ENCODE measurements around the gene LYSMD4. TPM values are rescaled to one million over a fixed set of nuclear protein-coding genes. Genes with fewer than 3 reads are reported as not detected.
A peak's percentile ranks its signal among the peaks of the same experiment; 100 is the strongest.

LYSMD4 gene
- total and polyA plus RNA-seq, 8 donors: 7.9 to 13.2 (median 10.1) TPM

- peaks cover 20 to 21% of the 10 kb centered on the region in 2 donors for H3K4me1 ChIP-seq
- H3K4me3 ChIP-seq: no peak overlapping the region
- no peaks in the 10 kb centered on the region for H3K27me3 ChIP-seq
- TF ChIP-seq CTCF (IDR thresholded peaks at IDR 0.05): no peak
- H3K27ac ChIP-seq: no peak overlapping the region
- no peaks in the 10 kb centered on the region for H3K9me3 ChIP-seq
- DNase-seq (no peak), ATAC-seq (no peak)
- intact Hi-C loops (cut with DNase I): no loop called here
- H3K36me3 ChIP-seq: peaks cover 0 to 62% of the 10 kb centered on the region in 2 donors
Measured at GRCh38 chr15:99712415-99712814, 20.8 kb downstream of the LYSMD4 start.

- intact Hi-C loops (cut with DNase I): no loop called here
- no peak for TF ChIP-seq CTCF (IDR thresholded peaks at IDR 0.05)
- H3K4me1 ChIP-seq: peaks cover 20 to 26% of the 10 kb centered on the region in 2 donors
- peak overlapping the region in 1 of 2 donors; percentile 8 for H3K27ac ChIP-seq
- H3K27me3 ChIP-seq: no peaks in the 10 kb centered on the region
- H3K36me3 ChIP-seq: peaks cover 0 to 60% of the 10 kb centered on the region in 2 donors
- ATAC-seq: no peak
- no peak for DNase-seq
- H3K4me3 ChIP-seq: no peak overlapping the region
- no peaks in the 10 kb centered on the region for H3K9me3 ChIP-seq
Measured at GRCh38 chr15:99711625-99712024, 21.6 kb downstream of the LYSMD4 start.

- H3K27ac ChIP-seq: peak overlapping the region; percentile 11 to 19
- intact Hi-C loops (cut with DNase I): loop anchor here in 1 of 2 donors (10.0 kb wide), 1 partner anchor 325 kb away; no protein-coding TSS in a partner anchor
- DNase-seq: no peak
Measured at GRCh38 chr15:99709243-99709986, 23.8 kb downstream of the LYSMD4 start.

GRCh38 chr15:99708563-99708962, 24.7 kb downstream of the LYSMD4 start:
- peak in 3 of 4 donors; percentile 82 to 88 (median 85) for DNase-seq
- peak overlapping the region; percentile 11 to 19 for H3K27ac ChIP-seq
- peaks cover 0 to 37% of the 10 kb centered on the region in 2 donors for H3K36me3 ChIP-seq
- H3K4me1 ChIP-seq: peaks cover 31 to 34% of the 10 kb centered on the region in 2 donors
- H3K4me3 ChIP-seq: no peak overlapping the region
- peak; percentile 91 for ATAC-seq
- no peaks in the 10 kb centered on the region for H3K9me3 ChIP-seq
- H3K27me3 ChIP-seq: no peaks in the 10 kb centered on the region
- intact Hi-C loops (cut with DNase I): loop anchor here in 1 of 2 donors (10.0 kb wide), 1 partner anchor 324 kb away; no protein-coding TSS in a partner anchor
- TF ChIP-seq CTCF (IDR thresholded peaks at IDR 0.05): no peak

More at GRCh38 chr15:99709243-99709986, 23.8 kb downstream of the LYSMD4 start:
- peaks cover 0 to 45% of the 10 kb centered on the region in 2 donors for H3K36me3 ChIP-seq
- H3K9me3 ChIP-seq: no peaks in the 10 kb centered on the region
- H3K4me3 ChIP-seq: no peak overlapping the region
- TF ChIP-seq CTCF (IDR thresholded peaks at IDR 0.05): no peak
- H3K27me3 ChIP-seq: no peaks in the 10 kb centered on the region
- H3K4me1 ChIP-seq: peaks cover 22 to 26% of the 10 kb centered on the region in 2 donors
- ATAC-seq: no peak
